Endometrium (tissue), 2 donors: ENCODE data around the gene OXER1.

Source experiments
- FAIRE-seq: peaks from 2 replicates; lab custom pipeline; 2012; peaks lifted over from hg19 to GRCh38; lab: Jason Lieb, UNC
- donor health status: control.
- donor health status: control.

OXER1 gene

GRCh38 chr2:42793334-42794270 lies 29.7 kb upstream of the OXER1 start:
- no peak for FAIRE-seq

GRCh38 chr2:42792583-42793333 lies 28.8 kb upstream of the OXER1 start, which contains the start of gene HAAO:
Gene HAAO (minus strand): TSS chr2:42792583. CDS start chr2:42792536, 47 bp downstream.
- no peak for FAIRE-seq

DNA sequence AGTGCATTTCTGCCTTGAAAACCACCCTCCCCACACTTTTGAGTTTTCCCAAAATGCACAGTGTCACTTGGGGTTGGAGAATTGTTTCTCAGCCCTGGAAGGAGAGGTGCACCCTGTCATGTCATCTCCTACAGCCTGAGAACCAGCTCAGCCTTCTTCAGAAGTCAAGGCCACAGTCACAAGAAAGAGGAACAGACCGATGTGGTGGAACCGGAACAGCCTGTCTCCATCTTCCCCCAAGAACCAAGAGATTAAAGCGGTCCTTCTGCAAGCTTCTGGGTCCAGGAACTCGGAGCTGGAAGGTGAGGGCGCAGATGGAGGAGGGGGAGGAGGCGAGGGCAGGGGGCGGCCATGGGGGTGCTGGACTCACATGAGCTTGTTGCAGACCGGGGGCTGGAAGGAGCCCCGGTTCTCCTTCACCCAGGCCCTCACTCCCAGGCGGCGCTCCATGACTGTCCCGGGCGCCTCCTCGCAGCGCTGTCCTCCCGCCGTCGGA lies 28.2 kb upstream of the OXER1 start:
- no peak for FAIRE-seq

- FAIRE-seq = no peak
Measured at GRCh38 chr2:42791606-42792005, 27.7 kb upstream of the OXER1 start.

DNA sequence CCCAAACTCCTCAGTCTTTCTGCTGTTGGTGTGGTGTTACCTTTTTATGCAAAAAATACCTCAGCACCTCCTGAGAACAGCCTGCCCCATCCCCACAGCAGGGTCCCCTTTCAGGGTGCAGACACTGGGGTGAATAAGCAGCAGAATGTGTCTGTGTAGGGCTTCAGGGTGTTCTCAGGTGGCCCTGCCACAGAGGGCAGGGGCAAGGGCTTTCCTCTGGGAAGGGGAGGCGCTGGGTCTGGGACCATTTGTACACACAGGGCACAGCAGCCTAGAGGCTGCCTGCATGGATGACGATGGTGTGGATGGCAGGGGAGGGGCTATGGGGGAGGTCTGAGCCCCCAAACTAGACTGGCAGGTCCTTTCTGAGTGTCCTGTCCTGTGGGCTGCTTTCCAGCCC lies 25.8 kb upstream of the OXER1 start:
- no peak for FAIRE-seq

- no peak for FAIRE-seq
Measured at GRCh38 chr2:42788882-42789281, 24.9 kb upstream of the OXER1 start.

DNA sequence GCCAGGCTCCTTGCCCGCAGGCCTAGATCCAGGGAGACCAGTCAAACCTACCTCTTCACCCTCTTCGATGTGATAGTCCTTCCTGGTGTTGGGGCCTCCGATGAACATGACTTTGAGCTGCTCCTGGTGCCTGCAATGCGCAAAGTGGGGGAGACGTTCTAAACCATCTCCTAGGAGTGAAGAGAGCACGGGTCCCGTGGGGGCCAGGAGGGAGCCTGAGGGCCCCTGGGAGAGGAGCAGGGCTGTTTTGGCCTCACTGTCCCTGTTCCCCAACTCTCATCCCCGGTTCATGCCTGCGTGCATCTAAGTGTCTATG lies 24.5 kb upstream of the OXER1 start:
- FAIRE-seq = no peak

- no peak for FAIRE-seq
Measured at GRCh38 chr2:42787788-42788477, 24.0 kb upstream of the OXER1 start.

DNA sequence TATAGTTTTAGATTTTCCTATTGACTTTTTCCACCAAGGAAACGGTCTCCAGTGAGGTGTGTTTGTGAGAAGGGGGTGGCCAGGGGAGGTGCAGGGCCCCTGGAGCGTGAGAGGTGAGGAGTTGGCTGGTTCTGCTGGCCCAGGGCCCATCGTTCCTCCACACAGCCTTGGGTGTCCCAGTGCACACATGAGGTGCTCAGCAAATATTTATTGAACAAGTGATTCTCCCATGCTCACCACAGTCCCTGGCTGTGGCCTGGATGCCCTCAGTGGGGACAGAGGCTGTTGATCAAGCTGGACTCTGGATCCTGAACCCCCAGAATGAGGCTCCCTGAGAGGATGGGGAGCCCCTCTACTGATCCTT lies 23.5 kb upstream of the OXER1 start:
- FAIRE-seq = no peak

- FAIRE-seq = no peak
Measured at GRCh38 chr2:42786561-42787345, 22.8 kb upstream of the OXER1 start.

DNA sequence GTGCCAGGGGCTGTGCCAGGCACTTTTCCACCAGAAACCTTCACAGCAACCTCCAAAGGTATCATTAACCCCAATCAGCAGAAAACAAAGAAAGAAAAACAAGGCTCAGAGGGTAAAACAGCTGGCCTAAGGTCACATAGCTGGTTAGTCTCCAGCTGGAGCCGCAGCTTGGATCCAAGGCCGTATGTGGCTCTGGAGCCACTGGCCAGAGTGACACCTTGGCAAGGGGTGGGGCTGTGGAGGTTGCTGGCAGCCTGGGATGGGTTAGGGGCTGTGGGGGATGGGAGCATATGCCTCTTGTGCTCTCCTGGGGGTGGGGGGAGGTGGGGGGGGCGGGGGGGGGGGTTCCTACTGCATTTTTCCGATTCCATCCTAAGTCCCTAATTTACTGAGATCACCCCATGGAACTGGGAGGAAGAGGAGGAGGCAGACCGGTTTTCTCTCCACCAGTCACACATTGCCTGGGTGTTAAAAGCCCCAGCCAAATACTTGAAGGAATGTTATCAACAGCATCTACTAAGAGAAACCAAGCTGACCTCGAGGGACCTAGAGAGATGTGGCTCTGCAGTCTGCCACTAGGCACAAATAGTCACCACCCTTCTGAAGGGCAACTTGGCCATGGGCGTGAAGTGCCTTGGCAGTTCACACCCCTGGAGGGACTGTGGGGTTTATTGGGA lies 20.4 kb upstream of the OXER1 start:
- no peak for FAIRE-seq

GRCh38 chr2:42783511-42783910 lies 19.6 kb upstream of the OXER1 start:
- FAIRE-seq = no peak

DNA sequence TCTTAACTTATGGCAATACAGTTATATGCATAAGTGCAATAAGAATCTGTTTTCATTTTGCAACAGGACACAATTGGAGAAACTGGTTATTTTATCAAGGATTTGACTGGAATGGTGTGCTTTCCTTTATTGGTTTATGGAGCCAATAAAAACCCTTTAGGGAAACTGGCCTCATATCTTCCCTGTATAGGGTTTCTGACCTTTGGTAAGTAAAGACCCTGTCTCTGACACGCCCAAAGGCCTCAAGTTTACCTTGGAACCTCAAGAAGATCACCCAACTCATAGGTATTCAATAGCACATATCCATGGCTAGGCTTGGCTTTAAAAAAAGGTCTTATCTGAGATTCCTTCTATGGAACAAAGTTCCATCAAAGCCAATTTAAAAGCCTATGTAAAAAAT lies 17.2 kb upstream of the OXER1 start:
- FAIRE-seq = no peak

GRCh38 chr2:42777883-42778805 lies 14.2 kb upstream of the OXER1 start:
- FAIRE-seq = no peak

GRCh38 chr2:42775810-42776209 lies 11.9 kb upstream of the OXER1 start:
- no peak for FAIRE-seq

DNA sequence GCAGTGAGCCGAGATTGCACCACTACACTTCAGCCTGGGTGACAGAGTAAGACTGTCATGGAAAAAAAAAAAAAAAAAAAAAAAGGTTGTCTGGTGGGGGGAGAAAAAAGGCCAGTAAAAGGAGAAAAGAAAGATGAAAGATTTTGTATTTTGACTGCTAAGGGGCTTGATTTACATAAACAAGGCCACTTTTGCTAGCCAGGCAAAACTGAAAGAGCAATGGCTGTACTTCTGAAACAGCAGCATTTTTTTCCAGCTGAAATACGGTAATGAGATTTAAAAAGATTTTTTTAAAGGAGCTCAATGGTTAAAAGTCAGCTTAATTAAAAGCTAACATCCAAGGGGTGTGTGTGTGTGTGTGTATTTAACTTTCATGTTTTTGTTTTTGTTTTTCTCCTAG lies 11.3 kb upstream of the OXER1 start:
- FAIRE-seq = peak; percentile 15

GRCh38 chr2:42771546-42772153 lies 7.7 kb upstream of the OXER1 start:
- no peak for FAIRE-seq

GRCh38 chr2:42770288-42771131 lies 6.6 kb upstream of the OXER1 start:
- no peak for FAIRE-seq
